HCT116 (cell line): Measurements from ENCODE around the gene ITGB1. TPM values are rescaled to one million over a fixed set of nuclear protein-coding genes. Genes with fewer than 3 reads are reported as not detected.

ENCODE experiments used
- ATAC-seq: fragments of 200-7000 bp; cut with Tn5 transposase; 2 replicates; pipeline ENCODE4 v1.9.1; 2020; ENCODE audit warnings: mild to moderate bottlenecking, moderate library complexity
- BruUV-seq: library from RNA; stranded (reverse); fragments of 400-500 nt; replicated peaks from 2 replicates; lab custom pipeline; 2021; lab: Mats Ljungman, UMichigan
- CTCF ChIA-PET: fragments of 300-600 bp; sonication (Branson Sonifier 250); formaldehyde crosslinking; loops from one replicate; lab custom pipeline; 2021; ENCODE audit warnings: antibody characterized with exemption; lab: Charles Lee
- POLR2A ChIA-PET: fragments of 300-600, 350-600 bp; sonication (Branson Sonifier 250); formaldehyde crosslinking; loops from one replicate; lab custom pipeline; 2021; ENCODE audit warnings: antibody characterized with exemption; lab: Charles Lee
- RAD21 ChIA-PET, 2 experiments: fragments of 300-600 bp; sonication (Branson Sonifier 250); formaldehyde crosslinking; loops; one replicate each; lab custom pipeline; 2023; ENCODE audit warnings: low total read pairs in 2 of 2; ENCODE audit not compliant: uncharacterized antibody in 2 of 2, unreplicated experiment in 2 of 2, low non-redundant PET in 1 of 2; lab: Charles Lee
- DNase-seq: peaks from one replicate; pipeline ENCODE4 v3.0.0-alpha.2; 2010; ENCODE audit warnings: low read depth, low spot score
- H2AFZ ChIP-seq: fragments of 200-600 bp; shearing (Covaris generic), sonication (generic); 2 replicates; pipeline ENCODE4 v1.6.1; 2017; ENCODE audit warnings: low read depth, mixed run types, mixed read lengths, antibody characterized with exemption, low read length; ENCODE audit not compliant: poor library complexity, severe bottlenecking
- H3K27ac ChIP-seq: 2 replicates; pipeline ENCODE4 v1.5.1; 2012; ENCODE audit warnings: low read depth, low read length
- H3K27me3 ChIP-seq: fragments of 200-600 bp; sonication (generic); 2 replicates; pipeline ENCODE4 v1.6.1; 2016; ENCODE audit warnings: mixed run types, low read length, mixed read lengths; ENCODE audit not compliant: insufficient read depth
- H3K36me3 ChIP-seq, 2 experiments: fragments of 200-500 bp in 1 of 2; fragments of 200-600 bp in 1 of 2; sonication (Bioruptor generic) in 1 of 2; sonication (generic) in 1 of 2; 2 replicates each; pipeline versions ENCODE4 v1.5.1 to v1.6.1; 2014 to 2016; ENCODE audit warnings: low read length in 2 of 2, inconsistent platforms in 1 of 2, mixed read lengths in 1 of 2, mixed run types in 1 of 2; ENCODE audit not compliant: insufficient read depth in 2 of 2, control insufficient read depth in 1 of 2
- H3K4me1 ChIP-seq, 2 experiments: fragments of 200-600 bp in 1 of 2; sonication (generic) in 1 of 2; 2 replicates each; pipeline versions ENCODE4 v1.5.1 to v1.6.1; 2012 to 2017; ENCODE audit warnings: low read length in 2 of 2, inconsistent platforms in 1 of 2, mild to moderate bottlenecking in 1 of 2, mixed read lengths in 1 of 2, mixed run types in 1 of 2, moderate library complexity in 1 of 2; ENCODE audit not compliant: insufficient read depth in 2 of 2, control insufficient read depth in 1 of 2
- H3K4me2 ChIP-seq: fragments of 200-600 bp; sonication (generic); 2 replicates; pipeline ENCODE4 v1.6.1; 2017; ENCODE audit warnings: mixed run types, low read length, mixed read lengths
- H3K4me3 ChIP-seq, 2 experiments: fragments of 200-600 bp in 1 of 2; sonication (generic) in 1 of 2; replicated peaks in 1 of 2; 2 replicates each; pipeline ENCODE4 v1.5.1; 2011 to 2016; ENCODE audit warnings: low read length in 2 of 2, control low read depth in 1 of 2, low read depth in 1 of 2, mild to moderate bottlenecking in 1 of 2, mixed read lengths in 1 of 2, mixed run types in 1 of 2
- H3K79me2 ChIP-seq: fragments of 200-600 bp; sonication (generic); 2 replicates; pipeline ENCODE4 v1.6.1; 2017; ENCODE audit warnings: mild to moderate bottlenecking, mixed run types, low read length, moderate library complexity, mixed read lengths; ENCODE audit not compliant: insufficient read depth
- H3K9ac ChIP-seq: fragments of 200-600 bp; sonication (generic); 2 replicates; pipeline ENCODE4 v1.6.1; 2016; ENCODE audit warnings: low read length, mixed read lengths
- H3K9me2 ChIP-seq: fragments of 200-600 bp; sonication (generic), shearing (Covaris generic); 2 replicates; pipeline ENCODE4 v1.6.1; 2017; ENCODE audit warnings: mixed run types, mild to moderate bottlenecking, moderate library complexity; ENCODE audit not compliant: insufficient read depth
- H3K9me3 ChIP-seq, 2 experiments: fragments of 200-500 bp in 1 of 2; fragments of 200-600 bp in 1 of 2; sonication (Bioruptor generic) in 1 of 2; sonication (generic) in 1 of 2; 2 replicates each; pipeline ENCODE4 v1.6.1; 2014 to 2017; ENCODE audit warnings: low read length in 2 of 2, mixed read lengths in 2 of 2, inconsistent platforms in 1 of 2, low read depth in 1 of 2, mild to moderate bottlenecking in 1 of 2, mixed run types in 1 of 2, moderate library complexity in 1 of 2; ENCODE audit not compliant: control insufficient read depth in 1 of 2, insufficient read depth in 1 of 2
- H4K20me1 ChIP-seq: fragments of 200-600 bp; sonication (generic), shearing (Covaris generic); 2 replicates; pipeline ENCODE4 v1.6.1; 2017; ENCODE audit warnings: mixed run types, mild to moderate bottlenecking, moderate library complexity; ENCODE audit not compliant: insufficient read depth
- ATF3 ChIP-seq: IDR thresholded peaks from 2 replicates; pipeline ENCODE4 v1.6.1; 2012
- CBX3 ChIP-seq: IDR thresholded peaks from 2 replicates; pipeline ENCODE4 v1.6.1; 2012; ENCODE audit warnings: low read depth
- CEBPB ChIP-seq: IDR thresholded peaks from 2 replicates; pipeline ENCODE4 v1.6.1; 2012; ENCODE audit warnings: low read depth
- CTCF ChIP-seq, 3 experiments: fragments of 200-600 bp in 1 of 3; sonication (generic) in 1 of 3; IDR thresholded peaks in 2 of 3; conservative IDR thresholded peaks in 1 of 3; 2 replicates each; pipeline ENCODE4 v1.5.1; 2012 to 2017; ENCODE audit warnings: low read depth in 2 of 3, low read length in 2 of 3, antibody characterized with exemption in 1 of 3, borderline replicate concordance in 1 of 3, control low read depth in 1 of 3, mild to moderate bottlenecking in 1 of 3, mixed read lengths in 1 of 3, mixed run types in 1 of 3, moderate library complexity in 1 of 3; ENCODE audit not compliant: insufficient read depth in 1 of 3
- EZH2 ChIP-seq: fragments of 200-600 bp; sonication (generic); IDR thresholded peaks from 2 replicates; pipeline ENCODE4 v1.6.1; 2017; ENCODE audit warnings: antibody characterized with exemption, mixed run types
- EZH2phosphoT487 ChIP-seq: fragments of 200-600 bp; IDR thresholded peaks from 2 replicates; pipeline ENCODE4 v1.6.1; 2018; ENCODE audit warnings: antibody characterized with exemption, borderline replicate concordance
- JUND ChIP-seq: IDR thresholded peaks from 2 replicates; pipeline ENCODE4 v1.6.1; 2012
- MAX ChIP-seq: IDR thresholded peaks from 2 replicates; pipeline ENCODE4 v1.6.1; 2012
- POLR2A ChIP-seq: IDR thresholded peaks from 2 replicates; pipeline ENCODE4 v1.7.0; 2011; ENCODE audit warnings: borderline replicate concordance; ENCODE audit not compliant: insufficient read depth, insufficient read length; ENCODE audit errors: extremely low read depth
- POLR2AphosphoS5 ChIP-seq: IDR thresholded peaks from 2 replicates; pipeline ENCODE4 v1.6.1; 2011; ENCODE audit warnings: mild to moderate bottlenecking, low read depth, low read length, moderate library complexity
- RAD21 ChIP-seq: IDR thresholded peaks from 2 replicates; pipeline ENCODE4 v1.6.1; 2012; ENCODE audit warnings: low read depth, mild to moderate bottlenecking
- REST ChIP-seq: IDR thresholded peaks from 2 replicates; pipeline ENCODE4 v1.6.1; 2012; ENCODE audit warnings: low read depth
- SP1 ChIP-seq: IDR thresholded peaks from 2 replicates; pipeline ENCODE4 v1.6.1; 2012; ENCODE audit warnings: low read depth
- YY1 ChIP-seq: IDR thresholded peaks from 2 replicates; pipeline ENCODE4 v1.6.1; 2011; ENCODE audit warnings: low read length, low read depth, moderate library complexity, mild to moderate bottlenecking; ENCODE audit not compliant: insufficient replicate concordance; ENCODE audit errors: extremely low read depth
- ZBTB33 ChIP-seq: IDR thresholded peaks from 2 replicates; pipeline ENCODE4 v1.6.1; 2011; ENCODE audit warnings: mild to moderate bottlenecking, low read length, moderate library complexity; ENCODE audit not compliant: insufficient replicate concordance; ENCODE audit errors: extremely low read depth
- ZNF274 ChIP-seq: fragments of 200-500 bp; sonication (Bioruptor generic); IDR thresholded peaks from 2 replicates; pipeline ENCODE4 v1.6.1; 2014; ENCODE audit warnings: mild to moderate bottlenecking, low read depth, low read length, inconsistent platforms
- intact Hi-C: fragments of 100-400 bp; cut with micrococcal nuclease; formaldehyde crosslinking; loops from 2 replicates; pipeline ENCODE4 v1.10.0; 2022
- total RNA-seq: library from RNA; stranded (reverse); gene quantifications from one replicate; pipeline ENCODE4 v1.2.1, GENCODE V29; 2021; ENCODE audit not compliant: unreplicated experiment

ITGB1 gene
- total RNA-seq, 1 experiment from 2014 or later = 366 TPM

GRCh38 chr10:32981760-32982159 is 23.7 kb upstream of the ITGB1 start:
- no peaks in the 10 kb centered on the region for H3K27me3 ChIP-seq
- no peaks in the 10 kb centered on the region for H3K79me2 ChIP-seq
- ChIA-PET POLR2A (interaction anchor here (1.2 to 2.5 kb wide), 8 partner anchors 10 to 27 kb away, joined by 3 to 20 read pairs (median 12); no protein-coding TSS in a partner anchor), CTCF (interaction anchor here (1.8 kb wide), 1 partner anchor 27 kb away, joined by 8 read pairs; no protein-coding TSS in a partner anchor), RAD21 (no interaction called here)
- ATAC-seq (no peak), DNase-seq (no peak)
- H3K9me3 ChIP-seq = no peaks in the 10 kb centered on the region
- BruUV-seq = no TSS peak
- peak overlapping the region; percentile 73 for H3K9ac ChIP-seq
- no peaks in the 10 kb centered on the region for H3K36me3 ChIP-seq
- H3K4me2 ChIP-seq = peak overlapping the region; percentile 84
- H3K9me2 ChIP-seq = no peaks in the 10 kb centered on the region
- H4K20me1 ChIP-seq = no peaks in the 10 kb centered on the region
- TF ChIP-seq POLR2A = no peak
- TF ChIP-seq ZNF274 = no peak
- no peak for TF ChIP-seq ATF3
- TF ChIP-seq YY1 = no peak
- TF ChIP-seq CEBPB = no peak
- no peak for TF ChIP-seq EZH2phosphoT487
- no peak for TF ChIP-seq JUND
- no peak for TF ChIP-seq RAD21
- TF ChIP-seq ZBTB33 = no peak
- TF ChIP-seq SP1 = no peak
- TF ChIP-seq MAX = no peak
- no peak for TF ChIP-seq REST
- no peak for TF ChIP-seq CBX3
- no peak for TF ChIP-seq EZH2
- no peak for TF ChIP-seq POLR2AphosphoS5
- TF ChIP-seq CTCF (IDR thresholded peaks at IDR 0.05 in 2 of 3, conservative IDR thresholded peaks at IDR 0.05 in 1 of 3; ENCODE audit: borderline replicate concordance in 1 of 3, insufficient read depth in 1 of 3, low read depth in 2 of 3, low read length in 2 of 3) = no peak
- peaks cover 64 to 77% of the 10 kb centered on the region in 2 experiments for H3K4me1 ChIP-seq
- H3K4me3 ChIP-seq = peak overlapping the region in 1 of 2 experiments; percentile 55; a peak in 1 of 4 replicates
- H2AFZ ChIP-seq = no peak overlapping the region
- H3K27ac ChIP-seq = peak overlapping the region; percentile 71
- intact Hi-C loops = no loop called here
